Measurements from ENCODE around the gene CPPED1.
"Not testable (repeated sequence)": the region's sequence is repeated elsewhere in the genome, so short reads cannot be mapped to it uniquely, and the experiment has no call there.

Gene CPPED1

DNA sequence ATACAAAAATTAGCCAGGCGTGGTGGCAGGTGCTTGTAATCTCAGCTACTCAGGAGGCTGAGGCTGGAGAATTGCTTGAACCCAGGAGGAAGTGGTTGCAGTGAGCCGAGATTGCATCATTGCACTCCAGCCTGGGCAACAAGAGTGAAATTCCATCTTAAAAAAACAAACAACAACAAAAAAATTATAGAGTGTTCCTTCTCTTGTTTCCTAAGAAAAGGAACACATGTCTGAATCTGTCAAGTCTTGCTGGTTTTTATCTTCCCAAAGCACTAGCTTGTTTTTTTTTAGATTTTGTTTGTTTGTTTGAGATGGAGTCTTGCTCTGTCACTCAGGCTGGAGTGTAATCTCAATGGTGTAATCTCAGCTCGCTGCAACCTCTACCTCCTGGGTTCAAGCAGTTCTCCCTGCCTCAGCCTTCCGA, 13.1 kb upstream of the CPPED1 start:
- H4K12ac ChIP-seq (ENCODE audit: low read depth, low read length); H3K79me1 ChIP-seq (ENCODE audit: low read length); H4K8ac ChIP-seq (ENCODE audit: low read depth, low read length); H4K91ac ChIP-seq (ENCODE audit: low read depth, low read length); H3K27ac ChIP-seq (ENCODE audit: low read depth, low read length); H3K9me3 ChIP-seq (ENCODE audit: insufficient read depth, low read depth, low read length); H3K18ac ChIP-seq (ENCODE audit: low read length); H3K27me3 ChIP-seq (ENCODE audit: insufficient read depth, low read length); H2BK120ac ChIP-seq (ENCODE audit: insufficient read depth, low read length, poor library complexity); H3K36me3 ChIP-seq (ENCODE audit: control insufficient read depth in 1 of 2, insufficient read depth in 2 of 2, low read length in 2 of 2); H2BK12ac ChIP-seq (ENCODE audit: low read length); H3K79me2 ChIP-seq (ENCODE audit: control insufficient read depth, insufficient read depth, low read length, poor library complexity); H3K4ac ChIP-seq (ENCODE audit: low read depth, low read length); H3K4me2 ChIP-seq (ENCODE audit: low read length); H3K4me1 ChIP-seq (ENCODE audit: control insufficient read depth in 1 of 2, insufficient read depth in 2 of 2, low read length in 2 of 2); H3K4me3 ChIP-seq (ENCODE audit: low read depth, low read length); H2AFZ ChIP-seq (ENCODE audit: insufficient read depth, low read length, poor library complexity); H2AK5ac ChIP-seq (ENCODE audit: low read length); H3K14ac ChIP-seq (ENCODE audit: low read length); H2BK5ac ChIP-seq (ENCODE audit: low read depth, low read length, poor library complexity); H3K23ac ChIP-seq (ENCODE audit: low read length); H3K9ac ChIP-seq (ENCODE audit: low read length): not testable (repeated sequence)
- WGBS (ENCODE audit: extremely low coverage, insufficient coverage, insufficient read length): no CpG with 5 or more reads among the region's 4 CpGs
- DNase-seq: peak in 1 of 2 donors; percentile 20

DNA sequence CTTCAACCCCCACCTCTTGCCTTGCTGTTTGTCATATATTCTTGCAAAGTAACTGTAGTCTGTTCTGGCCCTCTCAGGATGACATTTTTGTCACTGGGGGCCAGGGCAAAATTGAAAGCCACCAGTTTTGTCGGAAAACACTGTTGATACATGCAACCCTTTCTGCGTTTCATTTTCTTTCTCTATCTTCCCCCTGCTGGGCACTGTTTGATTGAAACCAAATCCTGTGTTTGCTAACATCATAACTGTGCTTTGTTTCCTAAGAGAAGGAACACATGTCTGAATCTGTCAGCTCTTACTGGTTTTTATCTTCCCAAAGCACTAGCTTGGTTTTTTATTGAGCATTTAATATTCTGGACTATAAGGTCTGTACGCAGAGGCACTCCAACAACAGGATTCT, 11.7 kb upstream of the CPPED1 start:
- Histone ChIP-seq H3K4me1 (ENCODE audit: control insufficient read depth in 1 of 2, insufficient read depth in 2 of 2, low read length in 2 of 2) (no peaks in the 10 kb centered on the region), H3K79me2 (ENCODE audit: control insufficient read depth, insufficient read depth, low read length, poor library complexity) (no peaks in the 10 kb centered on the region), H3K14ac (ENCODE audit: low read length) (no peak overlapping the region), H4K8ac (ENCODE audit: low read depth, low read length) (no peak overlapping the region), H3K27me3 (ENCODE audit: insufficient read depth, low read length) (no peaks in the 10 kb centered on the region), H2AFZ (ENCODE audit: insufficient read depth, low read length, poor library complexity) (no peak overlapping the region), H3K4me3 (ENCODE audit: low read depth, low read length) (no peak overlapping the region), H3K4me2 (ENCODE audit: low read length) (no peak overlapping the region), H3K9me3 (ENCODE audit: insufficient read depth, low read depth, low read length) (no peaks in the 10 kb centered on the region), H3K9ac (ENCODE audit: low read length) (no peak overlapping the region), H3K79me1 (ENCODE audit: low read length) (no peaks in the 10 kb centered on the region), H3K27ac (ENCODE audit: low read depth, low read length) (no peak overlapping the region), H3K4ac (ENCODE audit: low read depth, low read length) (no peak overlapping the region), H3K36me3 (ENCODE audit: control insufficient read depth in 1 of 2, insufficient read depth in 2 of 2, low read length in 2 of 2) (no peaks in the 10 kb centered on the region), H2BK12ac (ENCODE audit: low read length) (no peak overlapping the region), H2BK5ac (ENCODE audit: low read depth, low read length, poor library complexity) (no peak overlapping the region), H3K23ac (ENCODE audit: low read length) (no peak overlapping the region), H4K12ac (ENCODE audit: low read depth, low read length) (no peak overlapping the region), H4K91ac (ENCODE audit: low read depth, low read length) (no peak overlapping the region), H2AK5ac (ENCODE audit: low read length) (no peak overlapping the region), H2BK120ac (ENCODE audit: insufficient read depth, low read length, poor library complexity) (no peak overlapping the region), H3K18ac (ENCODE audit: low read length) (no peak overlapping the region)
- no peak for DNase-seq
- no CpG with 5 or more reads among the region's 3 CpGs for WGBS (ENCODE audit: extremely low coverage, insufficient coverage, insufficient read length)

DNA sequence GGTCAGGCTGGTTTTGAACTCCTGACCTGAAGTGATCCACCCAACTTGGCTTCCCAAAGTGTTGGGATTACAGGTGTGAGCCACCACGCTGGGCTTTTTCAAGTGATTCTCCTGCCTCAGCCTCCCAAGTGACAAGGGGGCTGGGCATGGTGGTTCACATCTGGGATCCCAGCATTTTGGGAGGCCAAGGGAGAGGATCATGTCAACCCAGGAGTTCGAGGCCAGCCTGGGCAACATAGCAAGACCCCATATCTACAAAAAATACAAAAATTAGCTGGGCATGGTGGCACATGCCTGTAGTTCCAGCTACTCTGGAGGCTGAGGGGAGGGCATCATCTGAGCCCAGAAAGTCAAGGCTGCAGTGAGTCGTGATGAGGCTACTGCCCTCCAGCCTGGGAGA, 10.0 kb upstream of the CPPED1 start:
- H3K9ac ChIP-seq (ENCODE audit: low read length); H3K4me2 ChIP-seq (ENCODE audit: low read length); H4K91ac ChIP-seq (ENCODE audit: low read depth, low read length); H4K8ac ChIP-seq (ENCODE audit: low read depth, low read length); H2BK5ac ChIP-seq (ENCODE audit: low read depth, low read length, poor library complexity); H3K4me3 ChIP-seq (ENCODE audit: low read depth, low read length); H3K79me2 ChIP-seq (ENCODE audit: control insufficient read depth, insufficient read depth, low read length, poor library complexity); H3K27me3 ChIP-seq (ENCODE audit: insufficient read depth, low read length); H3K27ac ChIP-seq (ENCODE audit: low read depth, low read length); H2AFZ ChIP-seq (ENCODE audit: insufficient read depth, low read length, poor library complexity); H2BK12ac ChIP-seq (ENCODE audit: low read length); H3K36me3 ChIP-seq (ENCODE audit: control insufficient read depth in 1 of 2, insufficient read depth in 2 of 2, low read length in 2 of 2); H4K12ac ChIP-seq (ENCODE audit: low read depth, low read length); H2AK5ac ChIP-seq (ENCODE audit: low read length); H2BK120ac ChIP-seq (ENCODE audit: insufficient read depth, low read length, poor library complexity); H3K14ac ChIP-seq (ENCODE audit: low read length); H3K23ac ChIP-seq (ENCODE audit: low read length); H3K4me1 ChIP-seq (ENCODE audit: control insufficient read depth in 1 of 2, insufficient read depth in 2 of 2, low read length in 2 of 2); H3K18ac ChIP-seq (ENCODE audit: low read length); H3K9me3 ChIP-seq (ENCODE audit: insufficient read depth, low read depth, low read length); H3K79me1 ChIP-seq (ENCODE audit: low read length); H3K4ac ChIP-seq (ENCODE audit: low read depth, low read length); DNase-seq: not testable (repeated sequence)
- no CpG with 5 or more reads among the region's 3 CpGs for whole genome bisulfite sequencing (ENCODE audit: extremely low coverage, insufficient coverage, insufficient read length)

DNA sequence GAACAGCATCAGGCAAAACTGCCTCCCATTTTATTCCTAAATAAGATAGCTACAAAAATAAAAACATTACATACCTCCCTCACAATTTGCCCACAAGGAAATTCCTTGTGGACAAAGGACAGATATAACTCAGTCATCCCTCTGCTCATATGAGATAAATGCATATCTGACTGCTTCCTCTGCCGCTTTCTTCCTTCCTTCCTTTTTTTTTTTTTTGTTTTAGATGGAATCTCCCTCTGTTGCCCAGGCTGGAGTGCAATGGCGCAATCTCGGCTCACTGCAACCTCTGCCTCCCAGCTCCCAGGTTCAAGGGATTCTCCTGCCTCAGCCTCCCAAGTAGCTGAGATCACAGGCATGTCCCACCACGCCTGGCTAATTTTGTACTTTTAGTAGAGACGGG, 9.6 kb upstream of the CPPED1 start:
- not testable (repeated sequence) for H2AFZ ChIP-seq (ENCODE audit: insufficient read depth, low read length, poor library complexity); H4K12ac ChIP-seq (ENCODE audit: low read depth, low read length); H3K18ac ChIP-seq (ENCODE audit: low read length); H3K9ac ChIP-seq (ENCODE audit: low read length); H3K4me1 ChIP-seq (ENCODE audit: control insufficient read depth in 1 of 2, insufficient read depth in 2 of 2, low read length in 2 of 2); H3K14ac ChIP-seq (ENCODE audit: low read length); H3K79me1 ChIP-seq (ENCODE audit: low read length); H3K9me3 ChIP-seq (ENCODE audit: insufficient read depth, low read depth, low read length); H2BK12ac ChIP-seq (ENCODE audit: low read length); H3K4ac ChIP-seq (ENCODE audit: low read depth, low read length); H3K27ac ChIP-seq (ENCODE audit: low read depth, low read length); H3K4me2 ChIP-seq (ENCODE audit: low read length); H4K91ac ChIP-seq (ENCODE audit: low read depth, low read length); H2BK5ac ChIP-seq (ENCODE audit: low read depth, low read length, poor library complexity); H3K79me2 ChIP-seq (ENCODE audit: control insufficient read depth, insufficient read depth, low read length, poor library complexity); H3K36me3 ChIP-seq (ENCODE audit: control insufficient read depth in 1 of 2, insufficient read depth in 2 of 2, low read length in 2 of 2); H4K8ac ChIP-seq (ENCODE audit: low read depth, low read length); H3K23ac ChIP-seq (ENCODE audit: low read length); H2AK5ac ChIP-seq (ENCODE audit: low read length); H3K4me3 ChIP-seq (ENCODE audit: low read depth, low read length); H3K27me3 ChIP-seq (ENCODE audit: insufficient read depth, low read length); H2BK120ac ChIP-seq (ENCODE audit: insufficient read depth, low read length, poor library complexity)
- whole genome bisulfite sequencing (ENCODE audit: extremely low coverage, insufficient coverage, insufficient read length): no CpG with 5 or more reads among the region's 5 CpGs
- peak in 1 of 2 donors; percentile 21 for DNase-seq

Data from trophoblast cell (in vitro differentiated cells and primary cell).